Stomach smooth muscle (tissue), 2 donors: Measurements from ENCODE around the gene ADGRL3.
"Not testable (repeated sequence)": the region's sequence is repeated elsewhere in the genome, so short reads cannot be mapped to it uniquely, and the experiment has no call there.

ENCODE experiments used
- H3K27ac ChIP-seq: one replicate; pipeline ENCODE4 v1.7.0; 2013; ENCODE audit warnings: mild to moderate bottlenecking, low read length, inconsistent platforms
- H3K27me3 ChIP-seq, 2 donors: one replicate each; pipeline ENCODE4 v1.7.0; 2013; ENCODE audit warnings: low read length in 2 of 2; ENCODE audit not compliant: insufficient read depth in 2 of 2, control insufficient read depth in 1 of 2
- H3K36me3 ChIP-seq, 2 donors: one replicate each; pipeline ENCODE4 v1.7.0; 2013; ENCODE audit warnings: low read length in 2 of 2; ENCODE audit not compliant: control insufficient read depth in 2 of 2, insufficient read depth in 2 of 2
- H3K4me1 ChIP-seq: one replicate; pipeline ENCODE4 v1.7.0; 2013; ENCODE audit warnings: low read length; ENCODE audit not compliant: control insufficient read depth, insufficient read depth
- H3K4me3 ChIP-seq, 2 donors: one replicate each; pipeline ENCODE4 v1.7.0; 2013; ENCODE audit warnings: low read length in 2 of 2
- H3K9ac ChIP-seq, 2 donors: one replicate each; pipeline ENCODE4 v1.7.0; 2013; ENCODE audit warnings: low read length in 2 of 2, mild to moderate bottlenecking in 1 of 2
- H3K9me3 ChIP-seq, 2 donors: one replicate each; pipeline ENCODE4 v1.7.0; 2013; ENCODE audit warnings: low read length in 2 of 2; ENCODE audit not compliant: control insufficient read depth in 2 of 2
- donor health status: healthy.
- donor health status: Pancreatic carcinoma.

ADGRL3 gene

DNA sequence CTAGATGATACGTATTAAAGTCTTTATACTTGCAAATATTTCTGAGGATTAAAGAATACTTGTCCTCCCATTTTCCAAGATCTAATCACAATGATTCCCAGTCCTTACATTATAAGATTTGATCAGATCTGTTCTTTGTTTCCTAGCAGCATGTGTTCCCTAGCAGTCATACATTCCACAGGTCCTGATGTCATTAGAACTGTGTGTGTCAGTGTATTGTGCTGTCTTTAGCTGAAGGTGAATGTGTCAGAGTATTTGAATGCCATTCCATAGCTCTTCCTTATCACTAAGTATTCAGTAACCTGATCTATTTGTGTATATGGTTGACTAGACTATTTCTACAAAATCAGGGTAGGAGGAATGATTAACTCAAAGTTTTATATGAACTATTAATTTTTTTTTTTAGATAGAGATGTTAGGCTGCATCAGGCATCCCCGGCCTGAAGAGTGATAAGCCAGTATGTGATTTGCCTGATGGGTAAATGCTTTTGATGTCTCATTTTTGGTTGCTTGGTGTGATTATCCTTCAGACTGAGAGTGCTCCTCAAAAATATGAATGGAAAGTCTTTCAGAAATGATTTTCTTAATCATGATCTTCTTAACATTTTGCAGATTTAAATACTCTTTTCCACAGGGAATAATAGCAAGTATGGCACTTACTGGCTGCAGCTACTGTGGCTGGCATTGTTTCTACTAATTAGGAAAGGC lies 4.4 kb downstream of the ADGRL3 start:
- H3K27ac ChIP-seq = no peak overlapping the region
- no peaks in the 10 kb centered on the region for H3K9me3 ChIP-seq
- no peaks in the 10 kb centered on the region for H3K36me3 ChIP-seq
- no peak overlapping the region for H3K4me3 ChIP-seq
- no peak overlapping the region for H3K9ac ChIP-seq
- H3K4me1 ChIP-seq = peaks cover 12% of the 10 kb centered on the region
- H3K27me3 ChIP-seq = peaks cover 15 to 37% of the 10 kb centered on the region in 2 donors

GRCh38 chr4:61205066-61205465 lies 4.9 kb downstream of the ADGRL3 start:
- Histone ChIP-seq H3K4me3 (no peak overlapping the region), H3K4me1 (peaks cover 12% of the 10 kb centered on the region), H3K9me3 (no peaks in the 10 kb centered on the region), H3K27ac (no peak overlapping the region), H3K27me3 (peaks cover 13 to 32% of the 10 kb centered on the region in 2 donors), H3K9ac (no peak overlapping the region), H3K36me3 (no peaks in the 10 kb centered on the region)

DNA sequence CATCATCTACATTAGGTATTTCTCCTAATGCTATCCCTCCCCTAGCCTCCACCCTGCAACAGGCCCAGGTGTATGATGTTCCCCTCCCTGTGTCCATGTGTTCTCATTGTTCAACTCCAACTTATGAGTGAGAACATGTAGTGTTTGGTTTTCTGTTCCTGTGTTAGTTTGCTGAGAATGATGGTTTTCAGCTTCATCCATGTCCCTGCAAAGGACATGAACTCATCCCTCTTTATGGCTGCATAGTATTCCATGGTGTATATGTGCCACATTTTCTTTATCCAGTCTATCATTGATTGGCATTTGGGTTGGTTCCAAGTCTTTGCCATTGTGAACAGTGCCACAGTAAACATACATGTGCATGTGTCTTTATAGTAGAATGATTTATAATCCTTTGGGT lies 7.0 kb downstream of the ADGRL3 start:
- not testable (repeated sequence) for H3K27ac ChIP-seq, H3K9me3 ChIP-seq, H3K36me3 ChIP-seq, H3K4me3 ChIP-seq, H3K9ac ChIP-seq, H3K4me1 ChIP-seq
- H3K27me3 ChIP-seq = peaks cover 7 to 13% of the 10 kb centered on the region in 2 donors

DNA sequence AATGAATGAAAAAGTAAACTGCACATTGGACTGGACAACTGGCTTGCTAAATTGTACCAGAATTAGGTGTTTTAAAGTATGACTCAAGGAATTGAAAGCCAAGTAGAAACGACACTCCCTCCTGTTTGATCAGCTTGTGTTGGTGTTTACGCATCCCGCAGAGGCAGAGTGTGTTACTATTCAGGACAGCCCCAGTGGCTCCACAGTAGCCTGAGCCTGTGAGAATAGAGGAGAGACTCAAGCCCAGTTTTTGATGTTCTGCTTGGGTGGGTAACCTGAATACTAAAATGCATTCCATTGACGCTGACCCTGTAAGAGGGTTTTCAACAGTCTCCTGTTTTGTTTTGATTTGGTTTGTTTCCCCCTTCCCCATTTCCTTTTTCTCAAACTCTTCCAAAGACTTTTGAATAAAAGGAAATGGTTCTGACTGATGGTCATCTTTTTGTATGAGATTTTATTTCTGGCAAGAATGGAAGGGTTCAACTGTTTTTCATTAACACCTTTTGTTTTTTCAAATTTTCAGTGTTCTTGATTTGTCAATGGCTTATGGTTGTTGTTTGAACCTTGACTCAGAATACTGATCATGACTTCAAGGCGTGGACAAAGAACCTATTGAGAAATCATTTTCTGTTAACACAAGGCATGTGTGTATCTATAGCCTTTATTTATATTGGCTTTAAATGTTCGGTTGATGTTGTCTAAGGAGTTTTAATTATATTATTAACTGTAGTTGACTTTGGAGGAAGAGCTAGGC lies 10.2 kb downstream of the ADGRL3 start:
- Histone ChIP-seq H3K27ac (no peak overlapping the region), H3K9ac (no peak overlapping the region), H3K4me1 (no peaks in the 10 kb centered on the region), H3K27me3 (no peaks in the 10 kb centered on the region), H3K9me3 (no peaks in the 10 kb centered on the region), H3K36me3 (no peaks in the 10 kb centered on the region), H3K4me3 (no peak overlapping the region)

DNA sequence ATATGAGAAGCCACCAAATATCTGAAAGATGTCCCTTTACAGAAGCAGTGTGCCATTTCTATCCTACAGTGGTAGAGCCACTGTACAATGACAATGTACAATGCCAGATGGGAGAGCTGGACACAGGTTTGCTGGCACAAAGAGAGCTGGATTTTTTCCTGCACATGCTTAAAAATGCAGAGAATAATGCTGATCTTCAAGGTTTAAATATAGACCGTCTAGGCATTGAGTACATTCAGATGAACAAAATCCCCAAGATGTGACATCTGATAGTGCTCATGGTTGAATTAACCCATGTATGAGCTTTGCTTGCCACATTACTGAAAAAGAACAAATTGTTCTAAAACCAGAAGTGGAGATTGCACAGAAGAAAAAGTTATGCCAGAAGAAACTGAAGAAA lies 11.7 kb downstream of the ADGRL3 start:
- no peak overlapping the region for H3K4me3 ChIP-seq
- H3K36me3 ChIP-seq = no peaks in the 10 kb centered on the region
- no peak overlapping the region for H3K9ac ChIP-seq
- H3K27me3 ChIP-seq = no peaks in the 10 kb centered on the region
- H3K27ac ChIP-seq = no peak overlapping the region
- no peaks in the 10 kb centered on the region for H3K9me3 ChIP-seq
- H3K4me1 ChIP-seq = no peaks in the 10 kb centered on the region

- Histone ChIP-seq H3K4me3 (no peak overlapping the region), H3K9ac (no peak overlapping the region), H3K27me3 (no peaks in the 10 kb centered on the region), H3K27ac (no peak overlapping the region), H3K4me1 (no peaks in the 10 kb centered on the region), H3K9me3 (no peaks in the 10 kb centered on the region), H3K36me3 (no peaks in the 10 kb centered on the region)
These were observed 12.7 kb downstream of the ADGRL3 start for GRCh38 chr4:61212788-61213187.

GRCh38 chr4:61214680-61215079 lies 14.6 kb downstream of the ADGRL3 start:
- Histone ChIP-seq H3K9ac (no peak overlapping the region), H3K4me1 (no peaks in the 10 kb centered on the region), H3K36me3 (no peaks in the 10 kb centered on the region), H3K4me3 (no peak overlapping the region), H3K27ac (no peak overlapping the region), H3K27me3 (no peaks in the 10 kb centered on the region), H3K9me3 (no peaks in the 10 kb centered on the region)

DNA sequence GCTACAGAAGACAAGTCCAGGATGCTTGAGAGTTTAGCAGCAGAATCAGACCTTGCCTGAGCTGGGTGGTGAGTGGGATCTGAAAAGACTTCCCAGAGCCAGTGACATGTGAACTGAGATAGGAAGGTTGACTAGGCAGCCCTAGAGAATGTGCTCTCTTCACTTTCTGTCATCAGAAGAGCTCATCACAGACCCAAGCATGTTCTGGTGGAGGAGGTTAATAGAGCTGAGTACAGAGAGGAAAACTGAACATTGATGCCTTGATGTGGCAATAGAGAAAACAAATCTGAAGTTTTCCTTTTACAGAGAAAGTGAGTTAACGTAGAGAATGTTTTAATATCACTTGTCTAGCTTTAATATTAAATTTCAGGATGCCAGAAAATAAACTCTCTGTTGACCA lies 17.1 kb downstream of the ADGRL3 start:
- H3K9me3 ChIP-seq = no peaks in the 10 kb centered on the region

GRCh38 chr4:61220556-61220955 lies 20.4 kb downstream of the ADGRL3 start:
- no peaks in the 10 kb centered on the region for H3K36me3 ChIP-seq

More for the DNA sequence above, 17.1 kb downstream of the ADGRL3 start:
- H3K4me1 ChIP-seq = no peaks in the 10 kb centered on the region
- no peak overlapping the region for H3K9ac ChIP-seq
- H3K36me3 ChIP-seq = no peaks in the 10 kb centered on the region
- no peaks in the 10 kb centered on the region for H3K27me3 ChIP-seq
- H3K4me3 ChIP-seq = no peak overlapping the region
- no peak overlapping the region for H3K27ac ChIP-seq

DNA sequence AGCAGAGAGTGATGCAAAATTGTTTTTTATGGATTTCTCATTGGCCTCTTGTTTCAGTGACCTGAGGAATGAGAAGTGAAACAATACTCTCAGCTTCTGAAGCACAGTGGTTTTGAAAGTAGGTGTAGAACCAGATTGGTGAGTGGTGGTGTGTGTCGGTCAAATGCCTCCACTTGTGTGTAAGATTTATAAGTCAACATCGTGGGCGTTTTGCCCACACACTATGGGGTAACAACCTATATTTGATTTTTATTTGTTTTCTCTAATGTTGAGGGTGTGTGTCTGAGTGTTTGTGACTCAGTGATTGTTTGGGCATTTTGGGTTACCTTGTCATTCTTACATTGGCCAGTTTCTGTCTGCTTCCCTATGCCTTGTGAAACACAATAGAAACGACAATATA lies 23.3 kb downstream of the ADGRL3 start:
- no peak overlapping the region for H3K27ac ChIP-seq
- no peaks in the 10 kb centered on the region for H3K4me1 ChIP-seq

More at GRCh38 chr4:61220556-61220955, 20.4 kb downstream of the ADGRL3 start:
- H3K4me3 ChIP-seq = no peak overlapping the region
- H3K9ac ChIP-seq = no peak overlapping the region
- H3K9me3 ChIP-seq = no peaks in the 10 kb centered on the region
- no peaks in the 10 kb centered on the region for H3K27me3 ChIP-seq
- no peak overlapping the region for H3K27ac ChIP-seq
- H3K4me1 ChIP-seq = no peaks in the 10 kb centered on the region

GRCh38 chr4:61224573-61224972 lies 24.4 kb downstream of the ADGRL3 start:
- Histone ChIP-seq H3K36me3 (no peaks in the 10 kb centered on the region), H3K27me3 (no peaks in the 10 kb centered on the region), H3K9ac (no peak overlapping the region), H3K4me3 (no peak overlapping the region), H3K9me3 (no peaks in the 10 kb centered on the region), H3K27ac (no peak overlapping the region), H3K4me1 (no peaks in the 10 kb centered on the region)

More for the DNA sequence above, 23.3 kb downstream of the ADGRL3 start:
- Histone ChIP-seq H3K27me3 (no peaks in the 10 kb centered on the region), H3K36me3 (no peaks in the 10 kb centered on the region), H3K9ac (no peak overlapping the region), H3K9me3 (no peaks in the 10 kb centered on the region), H3K4me3 (no peak overlapping the region)
